C4-2B (cell line): Measurements from ENCODE around the gene STAB1.

ENCODE experiments used
- H3K27ac ChIP-seq: fragments of 450-650 bp; 2 replicates; pipeline ENCODE4 v1.5.1; 2017
- CTCF ChIP-seq: fragments of 450-650 bp; conservative IDR thresholded peaks from 2 replicates; pipeline ENCODE4 v1.5.1; 2017; ENCODE audit warnings: mild to moderate bottlenecking
- ZFX ChIP-seq: fragments of 450-650 bp; IDR thresholded peaks from 2 replicates; pipeline ENCODE4 v1.6.1; 2017

Gene STAB1

GRCh38 chr3:52528586-52529375 lies 33.6 kb downstream of the STAB1 start:
- TF ChIP-seq CTCF (no peak), ZFX (no peak)
- no peak overlapping the region for H3K27ac ChIP-seq

DNA sequence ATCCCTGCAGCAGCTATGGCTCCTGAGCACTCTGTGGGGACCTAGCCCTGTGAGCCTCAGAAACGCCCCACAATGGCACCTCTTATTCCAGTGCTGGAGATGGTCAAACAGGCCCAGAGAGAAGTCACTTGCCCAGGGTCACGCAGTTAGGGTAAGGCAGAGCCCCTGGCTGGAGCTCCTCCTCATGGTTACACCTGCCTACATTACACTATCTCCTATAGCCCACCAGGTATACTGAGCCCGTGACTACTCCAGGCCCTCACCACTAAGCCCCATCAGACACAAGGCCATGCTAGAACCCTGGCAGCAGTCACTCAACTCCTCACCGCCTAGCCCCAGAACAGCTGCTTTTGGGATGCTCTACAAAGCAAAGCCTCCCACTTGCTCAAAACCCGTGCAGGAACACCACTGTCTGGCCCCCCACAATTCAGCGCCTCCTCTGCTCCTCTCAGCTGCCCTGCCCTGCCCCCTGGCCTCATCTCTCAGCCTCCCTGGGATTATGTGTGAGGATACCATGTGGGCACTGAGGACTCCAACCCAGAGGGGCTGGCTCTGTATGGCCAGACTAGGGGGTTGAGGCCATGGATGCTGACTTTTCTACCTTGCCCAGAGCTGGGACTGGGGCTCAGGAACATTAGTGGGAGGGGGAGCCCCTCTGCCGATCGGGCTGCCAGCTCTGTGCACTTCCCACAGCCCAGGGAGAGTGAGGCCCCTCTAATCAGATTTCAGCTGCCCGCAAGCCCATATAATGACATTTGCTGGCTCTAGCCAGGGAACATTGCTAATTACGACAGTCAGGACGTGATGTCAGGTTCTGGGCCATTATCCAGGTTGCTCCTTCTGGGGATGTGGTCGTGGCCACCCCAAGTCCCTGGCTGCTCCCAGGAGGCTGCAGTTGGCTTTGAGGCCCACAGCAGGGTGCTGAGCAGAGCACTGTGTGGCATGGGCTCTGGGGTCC lies 34.5 kb downstream of the STAB1 start:
- H3K27ac ChIP-seq: no peak overlapping the region

GRCh38 chr3:52530918-52531826 lies 36.0 kb downstream of the STAB1 start:
- no peak for TF ChIP-seq ZFX
- no peak for TF ChIP-seq CTCF
- H3K27ac ChIP-seq: no peak overlapping the region

More for the DNA sequence above, 34.5 kb downstream of the STAB1 start:
- TF ChIP-seq CTCF: no peak
- TF ChIP-seq ZFX: no peak

GRCh38 chr3:52531860-52532516 lies 36.9 kb downstream of the STAB1 start:
- TF ChIP-seq ZFX: no peak
- no peak for TF ChIP-seq CTCF
- peak overlapping the region; percentile 87; the same call in 1 of the 2 replicates for H3K27ac ChIP-seq

- peak overlapping the region; percentile 87 for H3K27ac ChIP-seq
- no peak for TF ChIP-seq CTCF
- TF ChIP-seq ZFX: no peak
Measured at GRCh38 chr3:52532517-52532837, 37.3 kb downstream of the STAB1 start.

- TF ChIP-seq ZFX (no peak), CTCF (no peak)
- peak overlapping the region; percentile 87 for H3K27ac ChIP-seq
Measured at GRCh38 chr3:52532838-52533622, 37.9 kb downstream of the STAB1 start.
